H1 (cell line): ENCODE measurements around the gene ATAD3B. TPM values are rescaled to one million over a fixed set of nuclear protein-coding genes. Genes with fewer than 3 reads are reported as not detected.

Experiments
- EZH2 ChIP-seq: fragments of 200-600 bp; sonication (generic); IDR thresholded peaks from 2 replicates; pipeline ENCODE4 v1.7.1; 2012; ENCODE audit warnings: low read depth, mild to moderate bottlenecking, moderate library complexity, low read length, inconsistent platforms; ENCODE audit not compliant: severe bottlenecking
- KDM1A ChIP-seq: fragments of 200-600, 300-600 bp; sonication (generic); IDR thresholded peaks from 2 replicates; pipeline ENCODE4 v1.7.1; 2016; ENCODE audit warnings: mild to moderate bottlenecking, low read length, borderline replicate concordance
- MAFK ChIP-seq: IDR thresholded peaks from 2 replicates; pipeline ENCODE4 v1.6.1; 2012; ENCODE audit warnings: low read depth, mild to moderate bottlenecking, improper control_type of control experiment, low read length
- RNF2 ChIP-seq: fragments of 200-900, 300-1000 bp; sonication (generic); IDR thresholded peaks from 2 replicates; pipeline ENCODE4 v1.7.1; 2016; ENCODE audit warnings: borderline replicate concordance, low read depth, mild to moderate bottlenecking, antibody characterized with exemption, low read length; ENCODE audit not compliant: poor library complexity, severe bottlenecking; ENCODE audit errors: missing control alignments
- TAF7 ChIP-seq: optimal IDR thresholded peaks from 2 replicates; pipeline ENCODE3; 2011; ENCODE audit warnings: low read depth, mild to moderate bottlenecking, inconsistent platforms, low read length, moderate library complexity, borderline replicate concordance
- TCF12 ChIP-seq: IDR thresholded peaks from 2 replicates; pipeline ENCODE4 v1.6.1; 2011; ENCODE audit warnings: low read depth, mild to moderate bottlenecking, low read length
- YY1 ChIP-seq: IDR thresholded peaks from 2 replicates; pipeline ENCODE4 v1.6.1; 2011; ENCODE audit warnings: low read depth, mild to moderate bottlenecking, low read length
- polyA plus RNA-seq, 7 experiments: library from polyadenylated mRNA; depleted of rRNA in 3 of 7; stranded (reverse) in 5 of 7; unstranded in 2 of 7; fragments of >200 nt in 5 of 7; fragments of 200-250 nt in 2 of 7; gene quantifications; 1 replicate in 5 of 7; 2 replicates in 1 of 7; 4 replicates in 1 of 7; pipeline versions ENCODE4 v1.2.1 to v1.2.3, GENCODE V29; 2011 to 2013; ENCODE audit warnings: missing spikeins in 2 of 7, mixed read lengths in 2 of 7
- total RNA-seq: library from RNA; stranded (reverse); fragmentation: NEBNext Ultra II Directional; extraction: Animal tissue kit (Norgen Biotek cat#: 25700); gene quantifications from 2 replicates; pipeline ENCODE4 v1.2.1, GENCODE V29; 2021

The ATAD3B gene
- total and polyA plus RNA-seq, 2 of the 8 experiments (the other 6 are each of a cell fraction or from before 2014, with no cell fraction given), result 31.3 to 63.0 TPM

GRCh38 chr1:1535201-1536018 lies 63.8 kb downstream of the ATAD3B start (continued):
- TF ChIP-seq TCF12, result no peak
- TF ChIP-seq MAFK, result no peak
- no peak for TF ChIP-seq EZH2
- no peak for TF ChIP-seq YY1
- TF ChIP-seq TAF7, result no peak
- TF ChIP-seq RNF2, result no peak
- no peak for TF ChIP-seq KDM1A
